ENCODE data around the gene AKT2.

The AKT2 gene

DNA sequence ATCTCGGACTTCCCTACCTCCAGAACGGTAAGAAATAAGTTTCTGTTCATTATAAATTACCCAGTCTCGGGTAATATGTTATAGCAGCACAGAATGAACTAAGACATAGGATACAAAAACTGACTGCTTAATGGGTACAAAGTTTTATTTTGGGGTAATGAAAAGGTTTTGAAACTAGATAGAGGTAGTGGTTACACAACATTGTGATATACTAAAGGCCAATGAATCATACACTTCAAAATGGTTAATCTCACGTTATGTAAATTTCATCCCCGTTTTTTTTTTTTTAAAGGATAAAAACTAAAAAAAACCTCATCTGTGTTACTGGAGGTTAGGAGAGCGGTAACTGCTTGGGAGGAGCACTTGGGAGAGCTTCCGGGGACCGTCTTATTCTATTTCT, 23.5 kb downstream of the AKT2 start:
- H3K27me3 ChIP-seq (ENCODE audit: insufficient read depth, low read length, poor library complexity, severe bottlenecking) = no peaks in the 10 kb centered on the region
- H3K4me1 ChIP-seq (ENCODE audit: insufficient read depth, low read length, poor library complexity, severe bottlenecking) = no peaks in the 10 kb centered on the region
- H3K9me2 ChIP-seq (replicated peaks; ENCODE audit: low read depth, low read length) = no peaks in the 10 kb centered on the region
- H3K4me3 ChIP-seq (ENCODE audit: low read length, poor library complexity, severe bottlenecking) = no peak overlapping the region
- TF ChIP-seq, protein P1, sequence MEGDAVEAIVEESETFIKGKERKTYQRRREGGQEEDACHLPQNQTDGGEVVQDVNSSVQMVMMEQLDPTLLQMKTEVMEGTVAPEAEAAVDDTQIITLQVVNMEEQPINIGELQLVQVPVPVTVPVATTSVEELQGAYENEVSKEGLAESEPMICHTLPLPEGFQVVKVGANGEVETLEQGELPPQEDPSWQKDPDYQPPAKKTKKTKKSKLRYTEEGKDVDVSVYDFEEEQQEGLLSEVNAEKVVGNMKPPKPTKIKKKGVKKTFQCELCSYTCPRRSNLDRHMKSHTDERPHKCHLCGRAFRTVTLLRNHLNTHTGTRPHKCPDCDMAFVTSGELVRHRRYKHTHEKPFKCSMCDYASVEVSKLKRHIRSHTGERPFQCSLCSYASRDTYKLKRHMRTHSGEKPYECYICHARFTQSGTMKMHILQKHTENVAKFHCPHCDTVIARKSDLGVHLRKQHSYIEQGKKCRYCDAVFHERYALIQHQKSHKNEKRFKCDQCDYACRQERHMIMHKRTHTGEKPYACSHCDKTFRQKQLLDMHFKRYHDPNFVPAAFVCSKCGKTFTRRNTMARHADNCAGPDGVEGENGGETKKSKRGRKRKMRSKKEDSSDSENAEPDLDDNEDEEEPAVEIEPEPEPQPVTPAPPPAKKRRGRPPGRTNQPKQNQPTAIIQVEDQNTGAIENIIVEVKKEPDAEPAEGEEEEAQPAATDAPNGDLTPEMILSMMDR (conservative IDR thresholded peaks at IDR 0.05; ENCODE audit: low read length) = no peak
- TF ChIP-seq EZH2phosphoT487 (IDR thresholded peaks at IDR 0.05; ENCODE audit: borderline replicate concordance) = no peak
- no peaks in the 10 kb centered on the region for H3F3A ChIP-seq (ENCODE audit: low read depth)
- no peak overlapping the region for H2AFZ ChIP-seq (ENCODE audit: low read length)
- H3K36me3 ChIP-seq (ENCODE audit: insufficient read depth, low read length) = peaks cover 38% of the 10 kb centered on the region; the same call in 1 of the 2 replicates
- no peak overlapping the region for H3K9ac ChIP-seq (ENCODE audit: low read depth, low read length, poor library complexity, severe bottlenecking)
- H3K4me2 ChIP-seq (ENCODE audit: low read depth, low read length, poor library complexity, severe bottlenecking) = no peak overlapping the region
- H3K9me3 ChIP-seq (ENCODE audit: insufficient read depth, low read depth, low read length) = no peaks in the 10 kb centered on the region
- H4K20me1 ChIP-seq (ENCODE audit: insufficient read depth, low read length, poor library complexity, severe bottlenecking) = peaks cover 20% of the 10 kb centered on the region
- peaks cover 64% of the 10 kb centered on the region; the same call in 1 of the 2 replicates for H3K79me2 ChIP-seq (ENCODE audit: insufficient read depth, low read length)

DNA sequence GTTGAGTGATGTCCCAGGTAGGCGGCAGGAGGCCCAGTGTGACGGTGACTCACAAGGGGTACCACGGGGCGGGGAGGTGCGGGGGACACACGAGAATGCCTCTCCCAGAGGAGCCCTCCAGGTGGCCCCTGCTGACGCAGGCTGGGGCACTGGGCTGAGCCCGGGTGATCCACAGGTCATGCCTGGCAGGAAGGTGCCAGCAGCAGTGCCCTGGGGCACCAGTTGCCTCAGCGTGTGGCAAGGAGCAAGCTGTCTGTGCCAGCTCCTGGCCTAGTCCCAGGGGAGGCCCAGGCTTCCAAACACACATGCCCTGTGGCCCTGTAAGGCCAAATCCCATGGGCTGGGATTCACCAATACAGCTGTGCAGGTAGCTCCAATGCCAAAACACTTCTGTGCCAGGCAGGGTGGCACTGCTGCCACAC, 28.0 kb downstream of the AKT2 start:
- H3K9me2 ChIP-seq (replicated peaks; ENCODE audit: low read depth, low read length) = no peaks in the 10 kb centered on the region
- no peaks in the 10 kb centered on the region for H3K4me1 ChIP-seq (ENCODE audit: insufficient read depth, low read length, poor library complexity, severe bottlenecking)
- H3K4me2 ChIP-seq (ENCODE audit: low read depth, low read length, poor library complexity, severe bottlenecking) = no peak overlapping the region
- no peak overlapping the region for H2AFZ ChIP-seq (ENCODE audit: low read length)
- peaks cover 48% of the 10 kb centered on the region; the same call in 1 of the 2 replicates for H3K36me3 ChIP-seq (ENCODE audit: insufficient read depth, low read length)
- H3F3A ChIP-seq (ENCODE audit: low read depth) = no peaks in the 10 kb centered on the region
- no peak overlapping the region for H3K9ac ChIP-seq (ENCODE audit: low read depth, low read length, poor library complexity, severe bottlenecking)
- H3K27me3 ChIP-seq (ENCODE audit: insufficient read depth, low read length, poor library complexity, severe bottlenecking) = no peaks in the 10 kb centered on the region
- peaks cover 41% of the 10 kb centered on the region; the same call in 1 of the 2 replicates for H3K79me2 ChIP-seq (ENCODE audit: insufficient read depth, low read length)
- H3K4me3 ChIP-seq (ENCODE audit: low read length, poor library complexity, severe bottlenecking) = no peak overlapping the region
- H4K20me1 ChIP-seq (ENCODE audit: insufficient read depth, low read length, poor library complexity, severe bottlenecking) = peaks cover 10% of the 10 kb centered on the region
- no peak for TF ChIP-seq EZH2phosphoT487 (IDR thresholded peaks at IDR 0.05; ENCODE audit: borderline replicate concordance)
- TF ChIP-seq, protein P1 (conservative IDR thresholded peaks at IDR 0.05; ENCODE audit: low read length) = no peak
- no peaks in the 10 kb centered on the region for H3K9me3 ChIP-seq (ENCODE audit: insufficient read depth, low read depth, low read length)

DNA sequence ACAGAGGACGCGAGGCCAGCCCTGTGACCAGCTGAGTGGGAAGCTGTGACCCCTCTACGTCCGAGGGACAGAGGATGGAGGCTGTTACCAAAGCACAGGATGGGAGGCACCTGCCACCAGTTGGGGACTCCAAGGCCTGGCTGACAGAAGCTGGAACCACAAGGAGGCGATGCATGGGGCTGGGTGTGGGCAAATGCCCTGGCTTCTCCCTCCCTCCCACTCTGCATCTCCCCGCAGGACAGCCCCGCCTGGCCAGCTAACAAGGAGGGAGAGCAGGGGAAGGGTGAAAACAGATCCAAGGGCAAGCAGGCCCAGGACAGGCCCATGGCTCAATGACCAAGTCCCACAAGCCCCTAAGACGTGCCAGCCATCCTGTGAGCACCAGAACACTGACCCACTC, 28.6 kb downstream of the AKT2 start:
- no peak for TF ChIP-seq EZH2phosphoT487 (IDR thresholded peaks at IDR 0.05; ENCODE audit: borderline replicate concordance)
- TF ChIP-seq, protein P1 (conservative IDR thresholded peaks at IDR 0.05; ENCODE audit: low read length) = no peak
- H3K4me2 ChIP-seq (ENCODE audit: low read depth, low read length, poor library complexity, severe bottlenecking) = no peak overlapping the region
- no peak overlapping the region for H3K9ac ChIP-seq (ENCODE audit: low read depth, low read length, poor library complexity, severe bottlenecking)
- H2AFZ ChIP-seq (ENCODE audit: low read length) = no peak overlapping the region
- H3K36me3 ChIP-seq (ENCODE audit: insufficient read depth, low read length) = peaks cover 52% of the 10 kb centered on the region; the same call in 1 of the 2 replicates
- H3K79me2 ChIP-seq (ENCODE audit: insufficient read depth, low read length) = peaks cover 43% of the 10 kb centered on the region; the same call in 1 of the 2 replicates
- H3K9me3 ChIP-seq (ENCODE audit: insufficient read depth, low read depth, low read length) = no peaks in the 10 kb centered on the region
- H3K9me2 ChIP-seq (replicated peaks; ENCODE audit: low read depth, low read length) = no peaks in the 10 kb centered on the region
- no peaks in the 10 kb centered on the region for H3K4me1 ChIP-seq (ENCODE audit: insufficient read depth, low read length, poor library complexity, severe bottlenecking)
- H4K20me1 ChIP-seq (ENCODE audit: insufficient read depth, low read length, poor library complexity, severe bottlenecking) = peaks cover 10% of the 10 kb centered on the region
- H3F3A ChIP-seq (ENCODE audit: low read depth) = no peaks in the 10 kb centered on the region
- H3K27me3 ChIP-seq (ENCODE audit: insufficient read depth, low read length, poor library complexity, severe bottlenecking) = no peaks in the 10 kb centered on the region
- H3K4me3 ChIP-seq (ENCODE audit: low read length, poor library complexity, severe bottlenecking) = no peak overlapping the region

Measured in Loucy (cell line).